A549 (cell line): Measurements from ENCODE around the gene ADAM10.

ENCODE experiments used
- CBX2 ChIP-seq: fragments of 200-600 bp; sonication (generic); IDR thresholded peaks from 2 replicates; pipeline ENCODE4 v1.6.1; 2016; ENCODE audit warnings: low read depth, mild to moderate bottlenecking, borderline replicate concordance
- CHD2 ChIP-seq: fragments of 150-350 bp; IDR thresholded peaks from 2 replicates; pipeline ENCODE4 v1.6.1; 2014; ENCODE audit warnings: low read length; ENCODE audit not compliant: partially characterized antibody
- CTCF ChIP-seq: fragments of >200 bp; sonication (Bioruptor Twin); formaldehyde crosslinking; IDR thresholded peaks from 3 replicates; pipeline ENCODE4 v1.5.1; 2016
- HMGXB4 ChIP-seq: fragments of 250-450 bp; sonication (Bioruptor Pico); IDR thresholded peaks from 2 replicates; pipeline ENCODE4 v1.5.0; 2021; ENCODE audit warnings: mild to moderate bottlenecking, moderate library complexity, borderline replicate concordance
- JUNB ChIP-seq: fragments of >200 bp; sonication (Bioruptor Twin); formaldehyde crosslinking; IDR thresholded peaks from 2 replicates; pipeline ENCODE4 v1.6.1; 2016
- MYC ChIP-seq: IDR thresholded peaks from 2 replicates; pipeline ENCODE4 v1.6.1; 2012; ENCODE audit warnings: mild to moderate bottlenecking, inconsistent platforms, low read length, improper control_type of control experiment, borderline replicate concordance
- NFE2L2 ChIP-seq: fragments of 150-350 bp; conservative IDR thresholded peaks from 2 replicates; pipeline ENCODE4 v1.6.1; 2014; ENCODE audit warnings: low read length
- NR3C1 ChIP-seq: fragments of >200 bp; sonication (Bioruptor Twin); formaldehyde crosslinking; IDR thresholded peaks from 3 replicates; pipeline ENCODE4 v1.6.1; 2017
- RCOR1 ChIP-seq: fragments of 150-350 bp; IDR thresholded peaks from 2 replicates; pipeline ENCODE4 v1.6.1; 2014; ENCODE audit warnings: antibody characterized with exemption, low read length, low read depth
- SMC3 ChIP-seq: fragments of >200 bp; sonication (Bioruptor Twin); formaldehyde crosslinking; IDR thresholded peaks from 3 replicates; pipeline ENCODE4 v1.6.1; 2018; ENCODE audit warnings: inconsistent platforms
- TF ChIP-seq, protein P1 (sequence below): IDR thresholded peaks from 2 replicates; pipeline ENCODE4 v1.6.1; 2012

- TF ChIP-seq RCOR1 (no peak), JUNB (no peak), CTCF (no peak), HMGXB4 (CRISPR knock-in tag) (no peak), CBX2 (no peak), NR3C1 (no peak), NFE2L2 (no peak), SMC3 (no peak), CHD2 (no peak), MYC (no peak)
- TF ChIP-seq, protein P1, sequence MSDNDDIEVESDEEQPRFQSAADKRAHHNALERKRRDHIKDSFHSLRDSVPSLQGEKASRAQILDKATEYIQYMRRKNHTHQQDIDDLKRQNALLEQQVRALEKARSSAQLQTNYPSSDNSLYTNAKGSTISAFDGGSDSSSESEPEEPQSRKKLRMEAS = no peak
These were observed 199.8 kb downstream of the ADAM10 start for GRCh38 chr15:58549785-58550074.
